NCI-H345 treated with DMSO at 0.1 percent for 48 hours (cell line): ENCODE data around the gene LRRC18.

ENCODE experiments used
- DNase-seq: peaks from one replicate; lab custom pipeline; 2025; ENCODE audit not compliant: unreplicated experiment; lab: John Stamatoyannopoulos, UW

Gene LRRC18

DNA sequence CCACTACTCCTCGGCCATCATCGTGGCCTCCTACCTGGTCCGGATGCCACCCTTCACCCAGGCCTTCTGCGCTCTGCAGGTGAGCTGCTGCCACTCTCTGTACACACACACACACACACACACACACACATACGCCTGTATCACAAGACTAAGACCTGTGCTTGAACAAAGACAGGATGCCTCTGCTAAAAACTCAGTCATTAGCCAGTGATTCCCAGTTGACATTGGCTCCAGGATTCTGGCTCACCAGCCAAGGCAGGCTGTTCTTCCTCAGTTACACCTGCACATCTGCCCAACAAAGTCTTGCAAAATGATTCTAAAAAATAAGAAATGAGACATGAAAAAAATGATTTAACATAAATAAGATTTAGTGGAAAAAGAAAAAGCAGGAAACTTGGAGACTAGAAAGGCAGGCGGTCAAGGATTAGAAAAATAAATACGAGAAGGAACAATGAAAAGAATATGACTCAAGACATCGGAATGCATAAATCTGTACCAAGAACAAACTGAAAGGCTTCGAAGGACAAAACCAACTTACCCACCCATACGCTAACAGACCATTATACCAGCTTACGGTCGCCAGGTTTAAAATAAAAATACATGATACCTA lies 7.4 kb upstream of the LRRC18 start:
- no peak for DNase-seq

DNA sequence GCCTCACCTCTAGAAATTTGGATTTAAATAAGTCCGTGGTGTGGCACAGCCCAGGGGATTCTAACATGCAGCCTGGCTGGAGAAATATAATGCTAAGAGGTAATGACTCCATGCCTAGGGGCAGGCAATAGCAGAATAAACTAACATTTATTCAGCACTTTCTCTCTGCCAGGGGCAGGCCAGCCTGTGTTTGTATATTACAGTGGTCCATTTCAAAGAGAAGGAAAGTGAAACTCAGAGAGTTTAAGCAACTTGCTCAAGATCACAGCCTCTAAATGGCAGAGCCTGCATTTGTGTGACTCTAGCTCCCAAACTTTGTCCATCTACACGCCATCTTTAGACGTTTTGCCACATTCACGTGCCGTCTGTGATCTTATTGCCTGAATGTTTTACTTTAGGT lies 6.7 kb upstream of the LRRC18 start:
- no peak for DNase-seq

DNA sequence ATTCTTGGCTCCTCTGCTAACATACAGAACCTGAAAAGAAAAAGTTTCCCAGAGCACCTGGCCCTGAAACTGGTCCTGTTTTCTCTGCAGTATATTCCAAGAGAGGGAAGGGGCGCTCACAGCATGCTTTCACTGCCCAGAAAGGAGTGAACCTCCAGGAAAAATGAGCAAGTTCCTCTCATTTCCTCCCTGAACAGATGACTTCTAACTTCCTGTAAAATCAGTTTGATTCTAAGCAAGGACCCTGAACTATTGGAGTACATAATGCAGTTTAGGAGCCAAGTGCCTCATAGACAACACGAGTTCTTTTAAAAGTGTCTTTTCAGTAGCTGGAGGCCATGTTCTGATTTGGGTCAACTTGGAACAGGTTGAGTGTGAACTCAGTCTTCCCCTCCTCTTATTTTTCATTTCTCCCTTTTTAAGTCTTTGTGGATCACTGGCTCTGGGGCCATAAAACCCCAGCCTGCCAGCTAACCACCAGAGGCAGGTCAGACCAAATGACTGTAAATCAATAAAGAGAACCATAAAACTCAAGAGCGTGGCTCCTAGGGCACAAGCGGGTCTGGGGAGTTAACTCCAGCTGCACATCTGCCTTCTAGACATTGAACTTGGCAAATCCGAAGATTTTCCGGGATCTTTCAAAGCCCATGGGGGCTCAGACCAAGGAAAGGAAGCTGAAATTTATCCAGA lies 5.9 kb upstream of the LRRC18 start:
- DNase-seq = no peak

DNA sequence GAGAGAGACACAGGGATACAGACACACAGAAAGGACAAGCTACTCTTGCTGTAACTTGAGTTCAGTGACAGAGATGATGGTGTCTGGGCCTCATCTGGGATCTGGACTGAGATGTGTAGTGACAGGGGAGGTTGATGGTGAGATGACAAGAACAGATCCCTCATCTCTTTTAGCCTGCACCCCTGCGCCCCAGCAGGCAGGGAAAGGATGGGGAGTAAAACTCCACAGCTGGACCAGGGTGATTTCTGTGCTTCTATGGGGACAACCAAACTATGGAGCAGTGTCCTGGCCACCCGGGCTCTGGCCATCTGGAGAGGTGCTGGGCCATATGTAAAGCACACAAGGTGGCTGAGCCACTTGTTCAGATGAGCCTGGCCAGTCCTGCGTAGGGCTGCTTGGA lies 4.5 kb upstream of the LRRC18 start:
- no peak for DNase-seq

DNA sequence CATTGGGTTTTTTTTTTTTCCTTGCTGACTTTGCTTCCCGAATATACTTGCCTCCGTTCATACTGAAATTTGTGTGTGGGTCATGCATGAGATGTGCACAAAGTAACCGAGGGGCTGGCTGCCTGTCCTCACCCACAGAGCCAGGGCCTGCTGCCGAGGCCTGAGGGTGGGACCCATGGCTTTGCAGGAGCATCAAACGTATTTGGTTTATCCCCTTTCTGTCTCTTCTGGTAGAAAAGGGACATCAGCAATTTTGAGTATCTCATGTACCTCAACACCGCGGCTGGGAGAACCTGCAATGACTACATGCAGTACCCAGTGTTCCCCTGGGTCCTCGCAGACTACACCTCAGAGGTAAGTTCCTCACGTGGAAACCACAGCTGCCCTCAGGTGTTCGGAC lies 3.5 kb upstream of the LRRC18 start:
- DNase-seq = no peak

DNA sequence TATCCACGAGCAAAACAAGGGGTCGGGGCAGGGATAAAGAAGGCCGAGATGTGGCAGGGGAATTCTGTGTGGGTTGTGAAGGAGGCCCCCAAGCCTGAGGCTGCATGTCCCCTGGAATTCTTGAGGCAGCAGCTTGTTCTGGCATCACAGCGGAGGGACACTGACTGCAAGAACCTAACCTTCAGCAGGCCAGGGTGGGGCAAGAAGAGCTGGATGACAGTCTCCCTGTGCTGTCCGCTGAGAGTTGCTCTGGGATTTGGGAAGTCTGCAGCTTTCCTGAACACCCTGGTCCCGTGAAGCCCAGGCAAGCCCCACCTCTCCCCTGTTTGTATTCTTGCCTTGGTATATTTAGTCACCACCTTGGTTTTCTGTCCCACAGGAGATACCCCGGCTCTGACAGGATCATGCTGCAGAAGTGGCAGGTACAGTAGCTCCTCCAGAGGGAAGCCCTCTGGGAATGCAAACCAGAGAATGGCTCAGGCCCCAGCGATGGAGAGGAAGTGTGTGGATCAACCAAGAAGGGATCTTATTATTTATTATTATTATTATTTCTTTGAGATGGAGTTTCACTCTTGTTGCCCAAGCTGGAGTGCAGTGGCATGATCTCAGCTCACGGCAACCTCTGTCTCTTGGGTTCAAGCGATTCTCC lies 1.9 kb upstream of the LRRC18 start:
- no peak for DNase-seq

DNA sequence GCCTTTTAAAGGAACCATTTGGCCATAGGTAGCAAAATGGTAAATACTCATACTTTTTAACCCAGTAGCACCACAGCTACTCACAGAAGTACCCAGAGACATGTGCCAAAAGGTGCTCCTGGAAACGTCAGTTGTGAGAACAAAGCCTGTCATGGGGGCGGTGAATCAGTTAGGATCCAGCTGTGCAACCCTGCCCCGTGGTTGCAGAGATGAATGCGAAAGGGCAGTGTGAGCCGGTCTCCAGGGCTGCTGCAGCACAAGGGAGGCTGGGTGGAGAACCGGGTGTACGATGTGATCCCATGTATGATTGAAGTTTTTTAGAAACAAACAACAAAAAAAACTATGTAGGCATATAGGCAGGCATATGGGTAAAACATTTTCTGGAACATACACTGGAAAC lies 1.3 kb upstream of the LRRC18 start:
- DNase-seq = no peak

DNA sequence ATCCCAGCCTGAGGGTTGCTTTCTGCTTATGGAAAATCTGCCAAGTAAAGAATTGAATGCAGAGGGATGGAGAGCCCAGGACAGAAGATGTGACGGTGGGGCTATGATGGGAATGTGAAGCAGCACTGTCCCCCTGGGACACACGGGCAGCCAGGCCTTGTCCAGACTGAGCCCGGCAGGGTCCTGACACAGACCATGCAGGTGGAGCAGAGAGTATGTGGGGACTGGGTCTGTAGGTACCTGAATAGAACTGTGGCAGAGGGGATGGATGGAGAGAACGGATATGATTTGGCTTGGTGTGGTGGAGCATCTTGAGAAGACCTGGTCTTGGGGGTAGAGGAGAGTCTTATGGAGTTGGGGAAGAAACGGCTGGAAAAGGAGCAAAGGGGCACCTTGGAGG lies 732 bp upstream of the LRRC18 start:
- no peak for DNase-seq

DNA sequence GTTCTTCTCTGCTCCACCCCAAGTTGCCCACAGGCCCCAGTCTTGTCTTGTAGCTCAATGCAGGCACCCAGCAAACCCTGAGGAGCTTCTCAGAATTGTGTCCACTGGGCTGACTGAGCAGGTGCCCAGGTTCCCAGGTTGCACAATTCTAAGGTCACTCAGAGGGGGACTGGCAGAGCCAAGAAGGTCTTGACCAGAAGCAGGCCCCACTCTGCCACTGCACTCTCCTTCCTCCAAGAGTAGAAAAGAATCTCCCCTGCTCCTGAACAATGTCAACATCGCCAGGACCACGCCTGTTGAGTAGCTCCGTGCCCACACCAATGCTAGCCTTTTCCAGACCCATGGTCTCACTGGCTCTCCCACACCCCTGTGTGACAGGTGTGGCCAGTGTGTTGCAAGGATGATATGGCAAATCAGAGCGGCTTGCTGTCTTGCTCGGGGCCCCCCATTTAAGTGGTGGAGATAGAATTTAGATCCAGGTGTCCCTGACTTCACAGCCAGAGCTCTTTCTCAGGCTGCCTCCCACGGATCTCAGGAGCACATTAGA lies 577 bp downstream of the LRRC18 start:
- DNase-seq = no peak

DNA sequence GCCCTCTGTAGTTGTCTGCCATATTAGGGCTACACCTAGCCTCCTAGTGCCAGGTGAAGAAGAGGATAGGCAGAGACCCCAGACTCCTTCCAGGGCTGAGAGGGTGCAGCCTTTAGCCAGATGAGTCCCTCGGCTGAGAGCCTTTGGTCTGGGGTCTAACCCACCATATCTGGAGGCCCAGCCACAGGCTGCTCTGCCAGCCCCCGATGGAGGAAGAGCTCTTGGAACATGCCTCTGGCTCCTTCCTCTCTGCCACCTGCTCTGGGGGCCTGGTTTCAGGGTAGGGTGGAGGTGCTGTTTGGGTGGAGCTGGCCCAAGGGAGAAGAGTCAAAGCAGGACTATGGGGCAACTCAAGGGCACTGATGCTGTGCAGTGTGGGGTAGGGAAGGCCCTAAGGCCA lies 1.4 kb downstream of the LRRC18 start:
- no peak for DNase-seq

DNA sequence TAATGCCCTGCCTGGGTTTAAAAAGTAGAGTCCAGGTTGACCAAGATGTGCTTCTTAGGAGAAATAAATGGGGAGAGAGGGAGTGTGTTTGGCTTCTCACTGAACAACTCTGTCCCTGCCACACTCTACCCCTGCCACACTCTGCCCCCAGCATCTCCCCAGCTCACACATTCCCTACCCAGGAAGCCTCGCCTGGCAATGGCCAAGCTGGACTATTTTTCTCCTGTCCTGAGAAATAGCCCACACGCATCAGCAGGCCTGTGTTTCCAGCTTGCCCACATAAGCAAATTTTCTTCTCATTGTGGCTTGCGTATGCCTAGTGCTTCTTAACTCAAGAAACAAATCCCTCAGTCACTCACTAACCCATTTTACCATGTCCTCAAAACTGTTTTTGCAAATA lies 1.8 kb downstream of the LRRC18 start:
- DNase-seq = no peak

DNA sequence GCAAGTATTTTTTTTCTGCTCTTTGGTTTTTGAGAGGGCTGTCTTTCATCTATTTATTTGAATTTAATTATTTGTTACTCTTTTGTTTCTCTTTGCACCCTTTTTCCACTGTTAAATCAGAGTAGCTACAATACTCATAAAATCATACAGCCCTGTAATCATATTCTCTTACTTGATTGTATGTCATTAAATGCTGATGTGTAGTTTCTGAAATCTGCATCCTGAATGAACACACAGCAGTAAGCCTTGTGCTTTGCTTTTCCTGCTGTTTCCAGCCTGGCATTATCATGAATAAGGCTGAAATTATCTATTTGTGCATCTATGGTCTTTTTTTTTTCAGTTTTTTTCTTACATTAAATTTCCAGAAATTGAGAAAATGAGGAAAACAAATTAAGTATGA lies 4.1 kb downstream of the LRRC18 start:
- no peak for DNase-seq

DNA sequence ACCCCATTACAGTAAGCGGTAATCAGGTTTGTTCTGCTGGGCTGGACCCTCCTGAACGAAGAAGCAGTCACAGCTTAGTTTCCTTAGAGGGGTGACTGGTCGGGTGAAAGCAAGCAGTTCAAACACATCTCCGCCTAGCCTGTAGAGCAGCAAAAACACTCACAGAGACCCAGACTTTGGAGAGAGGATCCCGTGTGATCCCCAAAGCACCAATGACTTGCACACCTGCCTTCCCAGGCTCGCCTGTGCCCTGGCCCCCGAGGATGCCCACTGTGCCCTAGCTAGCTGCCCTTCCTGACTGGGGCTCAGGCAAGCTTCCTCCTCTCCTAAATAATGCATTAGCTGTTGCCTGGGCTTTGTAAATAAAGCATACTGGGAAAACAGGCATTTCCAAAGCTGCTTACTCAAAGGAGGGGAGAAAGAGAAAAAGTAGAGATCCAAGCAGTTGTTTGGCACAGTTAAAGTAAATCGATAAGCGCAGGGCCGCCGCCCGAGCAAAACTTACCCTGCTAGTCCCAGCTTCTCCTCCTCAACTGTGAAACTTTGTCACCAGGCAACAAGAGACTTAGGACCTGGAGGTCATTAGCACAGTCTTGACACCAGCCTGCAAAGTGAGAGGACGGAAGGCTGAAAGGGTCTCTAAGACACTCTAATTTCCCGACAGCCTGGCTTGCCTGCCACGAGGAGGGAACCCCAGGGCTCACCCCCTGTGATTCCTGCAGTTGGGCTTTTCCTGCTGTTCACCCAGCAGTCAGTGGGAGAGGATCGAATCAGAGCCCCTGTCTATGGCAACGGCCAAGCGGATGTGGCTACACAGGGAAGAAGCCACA lies 4.8 kb downstream of the LRRC18 start:
- DNase-seq = no peak

DNA sequence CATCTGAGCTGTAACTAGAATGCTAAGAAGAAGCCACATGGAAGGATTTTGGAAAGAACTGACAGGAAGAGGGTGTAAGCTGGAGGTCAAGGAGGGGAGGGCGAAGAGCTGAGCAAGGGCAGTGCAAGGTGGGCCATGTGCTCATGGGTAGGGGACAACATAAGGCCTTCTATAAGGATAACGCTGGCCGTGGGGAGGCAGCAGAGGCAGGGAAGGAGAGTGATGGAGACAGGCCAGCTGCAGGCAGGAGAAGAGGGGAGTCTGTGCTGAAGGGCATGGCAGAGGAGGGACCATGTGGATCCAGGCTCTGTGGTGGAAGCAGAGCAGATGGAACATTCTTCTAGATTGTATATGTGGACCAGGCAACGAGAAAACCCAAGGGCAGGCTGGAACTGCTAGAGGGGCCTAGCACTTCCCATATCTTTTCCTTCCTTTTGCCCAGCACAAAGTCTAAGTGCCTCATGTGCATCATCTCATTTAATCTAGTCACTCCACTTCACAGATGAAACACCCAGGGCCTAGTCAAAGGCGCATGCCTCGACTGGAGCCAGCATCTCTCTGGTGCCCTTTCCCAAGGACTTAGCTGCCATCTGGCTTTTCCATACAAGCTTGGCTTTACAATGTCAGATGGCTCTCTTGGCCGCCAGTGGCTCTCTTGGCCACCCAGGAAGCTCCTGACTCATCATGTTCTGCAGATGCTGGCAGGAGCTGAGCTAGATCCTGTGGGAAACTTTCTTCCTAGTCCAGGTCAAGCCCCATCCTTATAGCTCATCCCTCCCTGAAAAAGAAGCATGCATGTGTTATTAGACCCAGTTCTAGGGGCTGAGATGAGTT lies 6.6 kb downstream of the LRRC18 start:
- DNase-seq = no peak

DNA sequence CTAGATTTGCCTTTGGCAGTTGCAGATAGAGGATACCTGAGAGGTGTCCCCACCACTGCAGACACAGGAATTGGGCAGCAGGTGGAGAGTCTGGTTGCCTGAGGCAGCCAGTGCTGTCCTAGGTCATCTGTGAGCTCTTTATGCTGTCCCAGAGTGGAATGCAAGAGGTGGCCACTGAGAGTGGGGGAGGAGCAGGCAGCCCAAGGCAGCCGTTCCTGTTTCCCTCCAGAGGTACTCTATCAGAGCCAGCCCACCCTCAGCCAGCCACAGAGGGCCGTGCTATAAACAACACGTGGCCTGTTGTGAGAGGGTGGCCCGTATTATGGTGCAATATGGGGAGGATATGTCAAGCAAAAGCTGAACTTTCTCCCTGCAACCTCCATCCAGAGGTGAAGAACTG lies 8.5 kb downstream of the LRRC18 start:
- DNase-seq = no peak

DNA sequence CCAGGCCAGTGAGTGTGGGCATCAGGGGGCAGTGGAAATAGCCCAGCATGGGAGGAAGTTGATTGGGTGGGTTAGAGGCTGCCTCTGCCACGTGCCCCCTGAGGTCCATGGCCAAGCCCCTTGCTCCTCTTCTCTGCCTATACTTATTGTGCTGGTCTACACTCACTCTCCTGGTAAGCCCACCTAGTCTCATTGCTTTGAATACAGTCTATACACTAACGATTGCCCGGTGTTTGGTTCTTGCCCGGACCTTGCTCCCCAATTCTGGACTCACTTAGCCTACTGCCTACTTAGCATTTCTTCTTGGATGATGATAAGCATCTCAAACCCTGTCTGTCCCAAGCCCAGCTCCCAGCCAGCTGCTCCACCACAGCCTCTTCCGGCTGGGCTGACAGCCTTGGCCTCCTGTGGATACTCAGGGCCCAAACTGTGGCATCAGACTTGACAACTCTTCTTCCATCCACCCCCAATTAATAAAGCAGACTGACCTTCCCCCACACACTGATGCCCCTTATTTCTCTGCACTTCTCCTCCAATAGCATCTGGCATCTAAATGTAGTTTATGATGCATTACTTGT lies 10.1 kb downstream of the LRRC18 start:
- no peak for DNase-seq

DNA sequence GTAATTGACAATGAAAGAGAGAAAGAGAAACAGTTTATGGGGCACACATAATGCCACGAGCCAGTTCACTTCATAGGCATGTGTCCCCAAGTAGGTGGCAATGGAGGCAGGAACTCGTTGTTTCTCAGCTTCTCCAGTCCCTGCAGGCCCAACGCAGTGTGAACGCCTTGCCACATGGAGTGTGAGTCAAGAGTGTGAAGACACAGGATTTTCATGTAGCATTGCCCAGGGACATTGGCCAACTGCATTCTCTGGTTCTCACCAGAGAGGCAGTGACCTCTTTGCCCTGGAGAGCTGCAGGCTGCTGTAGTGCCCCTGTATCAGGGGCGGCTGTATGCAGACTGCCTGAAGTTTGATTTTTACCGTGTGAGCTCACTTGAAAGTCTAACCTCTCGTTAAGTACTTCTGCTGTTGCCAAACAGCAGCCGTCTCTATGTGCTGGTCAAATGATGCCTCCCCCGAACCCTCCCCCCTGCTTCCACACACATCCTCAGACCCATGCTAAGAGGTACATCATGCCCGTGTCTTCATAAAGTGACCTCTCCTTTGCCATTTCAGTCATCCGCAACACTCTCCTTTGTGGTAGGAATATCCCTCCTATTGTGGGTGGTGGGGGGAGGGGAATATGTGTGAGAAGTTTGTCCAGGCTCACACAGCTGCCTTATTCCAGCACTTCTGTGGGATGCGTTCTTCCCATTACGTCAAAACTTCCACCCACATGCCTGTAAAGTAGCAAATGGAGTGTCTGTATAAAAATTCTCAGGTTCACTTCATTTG lies 12.7 kb downstream of the LRRC18 start:
- no peak for DNase-seq

DNA sequence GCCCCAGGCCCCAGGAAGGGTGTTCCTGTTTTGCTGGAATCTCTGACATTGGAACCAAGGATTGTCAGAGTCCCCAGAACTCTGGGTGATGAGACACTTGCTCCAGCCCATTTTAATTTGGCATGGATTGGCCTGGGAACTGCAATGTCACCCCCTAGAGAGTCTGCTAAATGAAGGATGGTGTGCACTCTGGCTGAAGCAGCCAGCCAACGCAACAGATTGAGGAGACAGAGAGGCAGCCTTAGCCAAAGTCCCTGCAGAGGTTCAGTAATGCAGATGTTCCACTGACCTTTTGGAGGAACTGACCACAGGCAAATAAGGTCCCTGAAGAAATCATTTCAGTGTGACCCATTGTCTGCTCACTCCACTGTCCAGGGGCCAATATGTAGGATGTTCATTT lies 13.4 kb downstream of the LRRC18 start:
- DNase-seq = no peak

DNA sequence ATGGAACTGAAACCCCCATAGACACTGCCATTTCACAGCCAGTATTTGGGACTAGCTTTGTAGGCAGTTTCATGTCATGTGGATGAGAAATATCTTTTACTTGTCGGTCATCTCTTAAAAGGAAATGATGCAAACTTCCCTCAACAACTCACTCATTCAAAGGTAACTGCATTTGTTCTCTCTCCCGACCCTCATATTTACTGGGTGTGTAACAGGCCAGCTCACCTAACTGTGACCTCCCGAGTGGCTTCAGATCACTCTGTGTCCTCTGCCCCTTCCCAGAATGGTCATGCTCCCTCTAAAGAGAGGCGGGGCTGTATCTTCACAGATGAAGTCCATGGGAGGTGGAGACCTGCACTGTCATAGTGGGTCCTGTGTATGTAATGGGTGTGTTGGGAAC lies 14.7 kb downstream of the LRRC18 start:
- no peak for DNase-seq

DNA sequence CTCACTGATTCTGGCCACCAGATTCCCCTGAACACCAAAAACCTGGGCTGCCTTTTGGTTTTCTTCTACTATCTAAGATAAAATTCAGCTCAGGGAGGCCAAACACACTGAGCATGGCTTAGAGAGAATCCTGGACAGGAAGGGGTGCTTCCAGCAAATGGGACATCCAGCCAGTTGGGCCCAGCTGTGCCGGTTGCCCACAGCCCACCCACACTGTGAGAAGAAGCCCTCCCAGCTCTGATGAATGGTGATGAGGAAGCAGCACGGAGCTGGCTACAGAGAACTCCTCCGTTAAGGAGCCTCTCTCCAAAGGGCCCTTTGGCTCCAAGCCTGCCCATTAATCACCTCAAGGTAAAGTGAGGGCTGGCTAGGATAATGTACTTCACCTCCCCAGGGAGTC lies 15.9 kb downstream of the LRRC18 start:
- DNase-seq = no peak
